Central memory CD8-positive, alpha-beta T cell (primary cell): Measurements from ENCODE around the gene SFI1.
"Not testable (repeated sequence)": the region's sequence is repeated elsewhere in the genome, so short reads cannot be mapped to it uniquely, and the experiment has no call there.

Source experiments
- ATAC-seq: fragments of 150-1000 bp; cut with Tn5 transposase; replicated peaks from 2 replicates; pipeline ENCODE4 v1.10.0; 2022; ENCODE audit warnings: mild to moderate bottlenecking, moderate FRiP score, moderate number of reproducible peaks; ENCODE audit not compliant: poor library complexity, severe bottlenecking; ENCODE audit errors: extremely low read depth
- DNase-seq, 2 donors: peaks; one replicate each; pipeline ENCODE4 v3.0.0; 2021; ENCODE audit warnings: low spot score in 2 of 2
- H3K27ac Mint-ChIP-seq: one replicate; pipeline ENCODE4 v1.8.0; 2022; ENCODE audit warnings: low read depth, mild to moderate bottlenecking, moderate library complexity, mixed read lengths
- H3K27me3 Mint-ChIP-seq: one replicate; pipeline ENCODE4 v1.8.0; 2022; ENCODE audit warnings: mixed read lengths
- H3K36me3 Mint-ChIP-seq: one replicate; pipeline ENCODE4 v1.8.0; 2022; ENCODE audit warnings: mild to moderate bottlenecking, moderate library complexity, mixed read lengths; ENCODE audit not compliant: insufficient read depth
- H3K4me1 Mint-ChIP-seq: one replicate; pipeline ENCODE4 v1.8.0; 2022; ENCODE audit warnings: mixed read lengths
- H3K4me3 Mint-ChIP-seq: one replicate; pipeline ENCODE4 v1.8.0; 2022; ENCODE audit warnings: mild to moderate bottlenecking, moderate library complexity, mixed read lengths
- H3K9me3 Mint-ChIP-seq: one replicate; pipeline ENCODE4 v1.8.0; 2022; ENCODE audit warnings: mixed read lengths

SFI1 gene

DNA sequence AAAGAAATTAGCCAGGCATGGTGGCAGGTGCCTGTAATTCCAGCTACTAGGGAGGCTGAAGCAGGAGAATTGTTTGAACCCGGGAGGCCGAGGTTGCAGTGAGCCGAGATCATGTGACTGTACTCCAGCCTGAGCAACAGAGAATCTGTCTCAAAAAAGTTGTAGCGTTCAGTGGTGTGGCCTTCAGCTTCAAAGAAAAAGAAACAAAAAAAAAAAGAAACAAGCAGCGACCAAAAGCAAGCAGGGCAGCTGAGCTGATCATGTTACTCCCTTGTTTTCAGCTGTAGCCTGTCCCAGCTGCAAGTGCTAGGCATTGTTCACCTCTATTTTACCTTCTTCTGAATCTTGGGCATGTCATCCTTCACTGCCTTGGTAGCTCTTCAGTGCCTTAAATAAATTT, 37.0 kb downstream of the SFI1 start:
- peak overlapping the region; percentile 15 for H3K4me3 Mint-ChIP-seq
- no peak for DNase-seq
- no peak for ATAC-seq
- peaks cover 32% of the 10 kb centered on the region for H3K36me3 Mint-ChIP-seq
- peak overlapping the region; percentile 64 for H3K27ac Mint-ChIP-seq
- no peaks in the 10 kb centered on the region for H3K9me3 Mint-ChIP-seq
- H3K27me3 Mint-ChIP-seq = no peaks in the 10 kb centered on the region
- H3K4me1 Mint-ChIP-seq = peaks cover 49% of the 10 kb centered on the region

DNA sequence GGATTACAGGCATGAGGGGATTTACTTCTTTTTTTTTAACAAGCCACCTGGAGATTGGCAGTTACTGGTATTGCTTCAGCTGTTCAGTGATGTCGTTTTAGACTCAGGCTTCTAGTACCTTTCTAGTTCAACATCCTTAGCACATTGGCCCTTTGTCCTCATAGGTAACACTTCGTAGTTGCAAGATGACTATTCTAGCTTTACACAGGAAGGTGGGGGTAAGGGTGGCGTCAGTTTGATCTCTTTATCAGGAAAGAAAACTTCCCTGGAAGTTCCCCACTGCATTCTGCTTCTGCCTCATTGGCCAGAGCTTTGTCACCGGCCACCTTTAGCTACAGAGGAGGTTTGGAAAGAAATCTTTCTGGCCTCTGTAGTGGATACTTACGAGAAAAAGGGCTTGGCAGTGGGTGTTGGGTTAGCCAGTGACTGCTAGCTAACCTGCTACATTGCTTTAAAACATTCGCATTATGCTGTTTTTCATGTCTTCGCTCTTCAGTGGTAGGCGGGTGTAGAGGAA, 40.7 kb downstream of the SFI1 start:
- Mint-ChIP-seq H3K4me3 (peak overlapping the region; percentile 37), H3K27me3 (no peaks in the 10 kb centered on the region), H3K27ac (peak overlapping the region; percentile 87), H3K4me1 (peaks cover 43% of the 10 kb centered on the region), H3K9me3 (no peaks in the 10 kb centered on the region), H3K36me3 (peaks cover 35% of the 10 kb centered on the region)
- DNase-seq = no peak
- ATAC-seq = peak; percentile 83

DNA sequence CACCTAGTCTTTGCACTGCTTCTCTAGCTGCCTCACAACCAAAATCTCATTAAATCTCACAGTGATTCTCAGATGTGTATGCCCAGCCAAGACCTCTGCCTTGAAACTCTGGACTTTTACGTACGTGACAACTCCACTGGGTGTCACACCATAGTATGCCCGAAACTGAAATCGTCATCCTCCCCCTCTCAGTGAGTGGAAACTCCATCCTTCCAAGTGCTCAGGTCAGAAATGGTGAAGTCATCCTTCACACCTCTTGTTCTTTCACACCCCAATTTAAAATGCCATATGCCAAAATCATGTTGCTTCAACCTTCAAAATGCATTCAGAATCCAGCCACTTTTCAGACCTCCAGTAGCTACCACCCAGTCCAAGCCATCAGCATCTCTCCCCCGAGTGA, 42.5 kb downstream of the SFI1 start:
- no peak for ATAC-seq

DNA sequence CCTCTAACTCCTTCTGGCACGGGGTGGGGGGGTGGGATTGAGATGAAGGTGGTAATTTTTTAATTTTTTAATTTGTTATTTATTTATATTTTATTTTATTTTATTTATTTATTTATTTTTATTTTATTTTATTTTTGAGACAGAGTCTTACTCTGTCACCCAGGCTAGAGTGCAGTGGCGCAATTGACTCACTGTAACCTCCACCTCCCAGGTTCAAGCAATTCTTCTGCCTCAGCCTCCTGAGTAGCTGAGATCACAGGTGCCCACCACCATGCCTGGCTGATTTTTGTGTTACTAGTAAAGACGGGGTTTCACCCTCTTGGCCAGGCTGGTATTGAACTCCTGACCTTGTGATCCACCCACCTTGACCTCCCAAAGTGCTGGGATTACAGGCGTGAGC, 43.8 kb downstream of the SFI1 start:
- H3K9me3 Mint-ChIP-seq, DNase-seq, H3K27me3 Mint-ChIP-seq, H3K4me3 Mint-ChIP-seq, ATAC-seq: not testable (repeated sequence)
- Mint-ChIP-seq H3K36me3 (peaks cover 30% of the 10 kb centered on the region), H3K4me1 (peaks cover 29% of the 10 kb centered on the region), H3K27ac (peak overlapping the region; percentile 35)

More for the DNA sequence above, 42.5 kb downstream of the SFI1 start:
- DNase-seq = no peak
- Mint-ChIP-seq H3K27ac (peak overlapping the region; percentile 80), H3K9me3 (no peaks in the 10 kb centered on the region), H3K4me1 (peaks cover 29% of the 10 kb centered on the region), H3K36me3 (peaks cover 34% of the 10 kb centered on the region), H3K27me3 (no peaks in the 10 kb centered on the region), H3K4me3 (no peak overlapping the region)

DNA sequence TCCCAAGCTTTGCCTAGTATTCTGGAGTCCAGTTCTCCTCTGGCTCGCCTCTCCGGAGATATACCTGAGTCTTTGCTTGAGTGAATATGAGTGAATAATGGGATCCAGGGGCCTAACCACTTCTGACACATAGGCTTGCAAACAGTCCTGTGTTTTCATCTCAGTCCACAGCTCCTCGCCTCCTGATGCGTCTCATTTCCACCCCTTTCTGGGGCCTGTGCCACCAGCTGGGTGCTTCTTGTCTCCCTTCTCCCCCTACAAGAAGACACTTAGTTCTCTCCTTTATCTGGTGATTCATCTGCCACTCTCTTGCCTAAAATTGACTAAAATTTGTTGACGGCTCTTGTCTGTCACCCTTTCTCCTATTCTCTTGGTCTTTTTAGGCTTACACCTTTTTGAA, 44.6 kb downstream of the SFI1 start:
- Mint-ChIP-seq H3K36me3 (peaks cover 31% of the 10 kb centered on the region), H3K4me1 (peaks cover 26% of the 10 kb centered on the region), H3K4me3 (no peak overlapping the region)

DNA sequence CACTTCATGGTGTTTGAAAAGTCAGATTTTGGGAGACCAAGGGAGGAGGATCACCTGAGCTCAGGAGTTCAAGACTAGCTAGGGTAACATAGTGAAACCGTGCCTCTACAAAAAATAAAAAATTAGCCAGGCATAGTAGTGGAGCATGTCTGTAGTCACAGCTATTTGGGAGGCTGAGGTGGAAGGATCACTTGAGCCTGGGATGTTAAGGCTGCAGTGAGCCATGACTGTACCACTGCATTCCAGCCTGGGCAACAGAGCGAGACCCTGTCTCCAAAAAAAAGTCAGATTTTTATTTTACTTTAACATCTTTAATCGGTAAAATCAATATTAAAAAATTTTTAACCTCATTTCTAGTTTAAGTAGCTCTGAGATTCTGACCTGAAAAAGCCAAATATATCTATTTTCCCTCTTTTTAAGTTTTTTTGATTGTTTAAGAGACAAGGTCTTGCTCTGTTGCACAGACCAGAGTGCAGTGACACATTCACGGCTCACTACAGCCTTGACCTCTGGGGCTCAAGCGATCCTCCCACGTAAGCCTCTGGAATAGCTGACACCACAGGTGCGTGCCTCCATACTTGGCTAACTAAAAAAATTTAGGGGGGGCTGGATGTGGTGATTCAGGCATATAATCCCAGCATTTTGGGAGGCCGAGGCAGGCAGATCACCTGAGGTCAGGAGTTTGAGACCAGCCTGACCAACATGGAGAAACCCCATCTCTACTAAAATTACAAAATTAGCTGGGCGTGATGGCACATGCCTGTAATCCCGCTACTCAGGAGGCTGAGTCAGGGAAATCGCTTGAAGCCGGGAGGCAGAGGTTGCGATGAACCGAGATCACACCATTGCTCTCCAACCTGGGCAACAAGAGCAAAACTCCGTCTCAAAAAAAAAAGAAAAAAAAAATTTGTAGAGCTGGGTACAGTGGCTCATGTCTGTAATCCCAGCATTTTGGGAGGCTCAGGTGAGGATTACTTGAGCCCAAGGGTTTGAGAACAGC, 48.4 kb downstream of the SFI1 start:
- H3K27me3 Mint-ChIP-seq = no peaks in the 10 kb centered on the region
- H3K4me1 Mint-ChIP-seq = no peaks in the 10 kb centered on the region
- ATAC-seq (no peak), DNase-seq (no peak)
- no peaks in the 10 kb centered on the region for H3K9me3 Mint-ChIP-seq
- H3K4me3 Mint-ChIP-seq = no peak overlapping the region
- no peak overlapping the region for H3K27ac Mint-ChIP-seq
- peaks cover 54% of the 10 kb centered on the region for H3K36me3 Mint-ChIP-seq

More for the DNA sequence above, 44.6 kb downstream of the SFI1 start:
- no peak for DNase-seq
- Mint-ChIP-seq H3K27me3 (no peaks in the 10 kb centered on the region), H3K27ac (peak overlapping the region; percentile 35), H3K9me3 (no peaks in the 10 kb centered on the region)
- no peak for ATAC-seq

DNA sequence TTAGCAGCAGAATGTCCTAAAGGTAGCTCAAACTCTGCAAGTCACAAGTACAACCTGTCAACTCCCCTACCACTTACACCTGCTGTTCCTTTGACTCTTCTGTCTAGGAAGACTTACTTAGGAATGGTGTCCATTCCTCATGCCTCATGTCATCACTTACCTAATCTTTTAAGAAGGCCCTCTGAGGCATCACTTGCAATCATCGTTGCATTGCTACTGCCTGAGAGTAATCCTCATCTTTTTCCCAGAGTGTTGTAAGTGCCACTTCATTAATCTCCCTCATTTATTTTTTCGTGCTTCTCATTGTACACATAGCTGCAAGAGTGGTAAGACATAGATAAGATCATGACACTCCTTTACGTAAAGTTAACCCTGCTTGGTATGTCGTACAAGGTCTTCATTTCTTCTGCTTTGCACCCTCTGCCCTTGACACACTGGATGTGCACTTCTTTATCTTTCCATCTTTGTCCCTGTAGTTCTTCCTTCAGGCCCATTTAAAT, 54.6 kb downstream of the SFI1 start:
- no peaks in the 10 kb centered on the region for H3K9me3 Mint-ChIP-seq
- no peak overlapping the region for H3K4me3 Mint-ChIP-seq
- H3K4me1 Mint-ChIP-seq = peaks cover 18% of the 10 kb centered on the region
- DNase-seq (no peak), ATAC-seq (no peak)
- no peaks in the 10 kb centered on the region for H3K27me3 Mint-ChIP-seq
- no peak overlapping the region for H3K27ac Mint-ChIP-seq
- H3K36me3 Mint-ChIP-seq = peaks cover 65% of the 10 kb centered on the region

DNA sequence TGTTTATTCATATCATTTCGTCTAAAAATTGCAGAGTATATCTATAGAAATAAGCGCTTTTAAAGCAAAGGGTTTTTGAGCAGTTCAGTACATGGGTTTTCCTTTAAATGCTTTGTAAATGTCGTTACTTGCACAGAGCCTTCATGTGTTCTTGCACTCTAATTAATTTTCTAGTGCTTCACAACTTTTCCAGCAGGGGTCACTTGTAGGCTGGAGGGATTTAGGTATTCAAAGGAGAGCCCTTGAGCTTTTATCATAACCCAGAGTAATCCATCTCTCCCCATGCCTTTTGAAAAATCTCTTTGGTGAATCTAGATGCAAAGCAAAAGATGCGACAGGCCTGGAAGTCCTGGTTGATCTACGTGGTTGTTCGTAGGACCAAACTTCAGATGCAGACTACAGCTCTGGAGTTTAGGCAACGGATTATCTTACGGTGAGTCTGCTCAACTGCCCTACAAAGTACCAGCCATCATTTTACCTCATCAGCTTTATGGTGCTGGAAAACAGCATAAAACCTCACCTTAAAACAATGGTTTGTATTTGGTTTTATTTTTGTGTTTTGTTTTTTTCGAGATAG, 60.4 kb downstream of the SFI1 start:
- no peak for DNase-seq
- H3K4me3 Mint-ChIP-seq = no peak overlapping the region
- no peaks in the 10 kb centered on the region for H3K27me3 Mint-ChIP-seq
- H3K36me3 Mint-ChIP-seq = peaks cover 38% of the 10 kb centered on the region
- no peak for ATAC-seq
- H3K9me3 Mint-ChIP-seq = no peaks in the 10 kb centered on the region
- H3K4me1 Mint-ChIP-seq = peaks cover 15% of the 10 kb centered on the region
- no peak overlapping the region for H3K27ac Mint-ChIP-seq

DNA sequence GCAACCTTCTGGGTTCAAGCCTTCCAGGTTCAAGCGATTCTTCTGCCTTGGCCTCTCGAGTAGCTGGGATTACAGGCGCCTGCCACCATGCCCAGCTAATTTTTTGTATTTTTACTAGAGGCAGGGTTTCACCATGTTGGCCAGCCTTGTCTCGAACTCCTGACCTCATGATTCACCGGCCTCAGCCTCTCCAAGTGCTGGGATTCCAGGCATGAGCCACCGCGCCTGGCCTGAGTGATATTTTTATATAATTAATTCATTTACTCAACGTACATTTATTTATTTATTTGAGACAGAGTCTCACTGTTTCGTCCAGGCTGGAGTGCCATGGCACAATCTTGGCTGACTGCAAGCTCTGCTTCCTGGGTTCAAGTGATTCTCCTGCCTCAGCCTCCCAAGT, 62.2 kb downstream of the SFI1 start:
- H3K4me1 Mint-ChIP-seq, H3K27me3 Mint-ChIP-seq, H3K4me3 Mint-ChIP-seq, H3K9me3 Mint-ChIP-seq, ATAC-seq, DNase-seq, H3K27ac Mint-ChIP-seq: not testable (repeated sequence)
- peaks cover 41% of the 10 kb centered on the region for H3K36me3 Mint-ChIP-seq

DNA sequence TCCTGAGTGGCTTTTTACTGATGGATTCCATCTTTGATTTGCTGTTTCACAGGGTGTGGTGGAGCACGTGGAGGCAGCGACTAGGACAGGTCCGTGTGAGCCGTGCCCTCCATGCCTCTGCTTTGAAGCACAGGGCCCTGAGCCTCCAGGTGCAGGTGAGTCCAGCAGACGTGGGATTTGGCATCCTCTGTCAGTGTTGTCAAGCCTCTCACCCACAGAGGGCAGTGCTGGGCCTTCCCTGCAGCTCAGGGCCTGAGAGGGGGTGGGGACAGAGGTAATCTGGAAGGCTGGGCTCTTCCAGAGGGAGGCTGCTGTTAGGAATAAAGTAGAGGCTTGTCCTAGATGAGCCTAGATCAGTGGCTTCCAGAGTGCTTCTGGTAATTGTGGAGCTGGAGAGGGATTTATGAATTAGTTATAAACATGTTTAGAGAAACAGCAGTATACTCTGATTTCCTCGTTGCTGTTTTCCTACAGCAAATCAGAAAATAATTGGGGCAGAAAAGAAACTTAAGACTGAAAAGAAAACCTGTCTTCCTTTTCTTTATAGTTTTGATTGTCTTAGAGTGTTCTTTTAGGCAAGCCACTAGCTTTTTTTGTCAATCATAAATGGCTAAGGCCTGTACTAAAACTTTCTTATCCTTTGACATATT, 65.0 kb downstream of the SFI1 start:
- peak overlapping the region; percentile 65 for H3K27ac Mint-ChIP-seq

DNA sequence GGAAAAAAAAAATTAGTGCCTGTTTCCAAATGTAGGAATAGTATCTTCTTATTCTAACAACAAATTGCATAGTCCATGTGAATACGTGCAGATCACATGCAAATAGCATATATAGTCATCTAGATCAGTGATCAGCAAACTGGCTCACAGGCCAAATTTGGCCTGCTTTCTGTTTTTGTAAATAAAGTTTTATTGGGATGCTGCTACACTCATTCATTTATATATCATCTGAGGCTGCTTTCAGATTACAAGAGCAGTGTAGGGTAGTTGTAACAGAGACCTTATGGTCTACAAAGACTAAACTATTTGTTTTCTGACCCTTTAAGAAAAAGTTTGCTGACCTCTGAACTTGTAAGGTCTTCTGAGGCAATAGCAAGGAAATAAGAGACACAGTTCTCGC, 65.6 kb downstream of the SFI1 start:
- DNase-seq = no peak
- H3K27ac Mint-ChIP-seq = no peak overlapping the region
- H3K9me3 Mint-ChIP-seq = no peaks in the 10 kb centered on the region
- no peak overlapping the region for H3K4me3 Mint-ChIP-seq
- H3K27me3 Mint-ChIP-seq = no peaks in the 10 kb centered on the region
- H3K4me1 Mint-ChIP-seq = no peaks in the 10 kb centered on the region
- H3K36me3 Mint-ChIP-seq = peaks cover 51% of the 10 kb centered on the region
- ATAC-seq = no peak

More for the DNA sequence above, 65.0 kb downstream of the SFI1 start:
- no peak for ATAC-seq
- Mint-ChIP-seq H3K36me3 (peaks cover 51% of the 10 kb centered on the region), H3K9me3 (no peaks in the 10 kb centered on the region), H3K27me3 (no peaks in the 10 kb centered on the region), H3K4me3 (no peak overlapping the region), H3K4me1 (peaks cover 4% of the 10 kb centered on the region)
- no peak for DNase-seq

DNA sequence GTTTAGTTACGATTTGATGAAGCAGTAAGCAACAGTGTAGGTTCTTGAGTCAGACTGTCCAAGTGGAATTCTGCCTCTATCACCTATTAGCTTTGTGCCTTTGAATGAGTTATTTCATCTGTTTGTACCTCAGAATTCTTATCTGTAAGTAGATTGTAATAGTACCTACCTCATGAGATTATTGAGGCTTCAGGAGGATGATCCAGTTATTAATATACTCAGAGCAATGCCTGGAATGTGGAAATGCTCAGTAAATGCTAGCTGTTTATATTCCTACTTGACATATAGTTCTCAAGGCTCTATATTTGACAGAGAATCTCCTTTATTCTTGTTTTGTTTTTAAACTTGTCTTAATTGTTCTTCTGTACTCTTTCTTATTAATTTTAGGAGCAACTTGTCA, 70.1 kb downstream of the SFI1 start:
- DNase-seq = no peak
- no peaks in the 10 kb centered on the region for H3K27me3 Mint-ChIP-seq
- H3K4me1 Mint-ChIP-seq = no peaks in the 10 kb centered on the region
- no peak for ATAC-seq
- peak overlapping the region; percentile 37 for H3K27ac Mint-ChIP-seq
- H3K9me3 Mint-ChIP-seq = no peaks in the 10 kb centered on the region
- peaks cover 53% of the 10 kb centered on the region for H3K36me3 Mint-ChIP-seq
- H3K4me3 Mint-ChIP-seq = no peak overlapping the region
